Esophagus squamous epithelium (tissue), 5 donors: ENCODE data around the gene IMMP2L. TPM values are rescaled to one million over a fixed set of nuclear protein-coding genes. Genes with fewer than 3 reads are reported as not detected.

ENCODE experiments used
- DNase-seq: peaks from one replicate; lab custom pipeline; 2025; lab: John Stamatoyannopoulos, UW
- H3K27ac ChIP-seq, 4 donors: fragments of 200-600 bp; sonication (generic); one replicate each; pipeline ENCODE4 v1.5.1; 2016 to 2019; ENCODE audit warnings: mild to moderate bottlenecking in 1 of 4
- H3K27me3 ChIP-seq, 4 donors: fragments of 200-600 bp; sonication (generic); 1 replicate in 3 of 4; 2 replicates in 1 of 4; pipeline versions ENCODE4 v1.5.1 to v1.6.0; 2017 to 2021; ENCODE audit warnings: antibody characterized with exemption in 1 of 4
- H3K36me3 ChIP-seq, 3 donors: fragments of 200-600 bp; sonication (generic); one replicate each; pipeline ENCODE4 v1.5.1; 2016 to 2019
- H3K4me1 ChIP-seq, 3 donors: fragments of 200-600 bp; sonication (generic); one replicate each; pipeline ENCODE4 v1.5.1; 2017 to 2019
- H3K4me3 ChIP-seq, 4 donors: fragments of 200-600 bp; sonication (generic); 1 replicate in 3 of 4; 2 replicates in 1 of 4; pipeline ENCODE4 v1.5.1; 2016 to 2019; ENCODE audit warnings: mild to moderate bottlenecking in 2 of 4, moderate library complexity in 1 of 4
- H3K9me3 ChIP-seq, 3 donors: fragments of 200-600 bp; sonication (generic); one replicate each; pipeline ENCODE4 v1.5.1; 2016 to 2019
- CTCF ChIP-seq, 6 experiments: fragments of 450-650 bp in 4 of 6; fragments of 200-600 bp in 2 of 6; sonication (generic) in 2 of 6; IDR thresholded peaks; one replicate each; pipeline ENCODE4 v1.5.1; 2016 to 2019; ENCODE audit warnings: antibody characterized with exemption in 6 of 6, mild to moderate bottlenecking in 4 of 6, moderate library complexity in 4 of 6
- POLR2A ChIP-seq, 4 donors: fragments of 450-650 bp; IDR thresholded peaks; one replicate each; pipeline ENCODE4 v1.6.1; 2017; ENCODE audit warnings: antibody characterized with exemption in 4 of 4, mild to moderate bottlenecking in 4 of 4, moderate library complexity in 3 of 4
- WGBS, 2 donors: methylation state at CpG; one replicate each; pipeline ENCODE4 v1.1.5; 2018; 5-methylcytosine and 5-hydroxymethylcytosine counted together
- intact Hi-C: fragments of 100-400 bp; cut with DNase I; formaldehyde crosslinking; loops from one replicate; pipeline ENCODE4 v1.15.0; 2022
- total RNA-seq, 4 donors: library from RNA; depleted of rRNA; stranded (reverse); fragments of >200 nt; gene quantifications; one replicate each; pipeline ENCODE4 v1.1.0, GENCODE V29; 2016
- donor health status: DM: yes; HTN: yes; CAD: no.

Gene IMMP2L
- total RNA-seq, 4 donors from 2014 or later = 1.6 to 21.7 (median 5.4) TPM

- Histone ChIP-seq H3K27ac (no peak overlapping the region), H3K4me1 (peaks cover 0 to 4% (median 0%) of the 10 kb centered on the region in 3 donors), H3K4me3 (no peak overlapping the region), H3K9me3 (no peaks in the 10 kb centered on the region), H3K36me3 (no peaks in the 10 kb centered on the region), H3K27me3 (no peaks in the 10 kb centered on the region)
- TF ChIP-seq POLR2A (IDR thresholded peaks at IDR 0.05) (no peak), CTCF (IDR thresholded peaks at IDR 0.05) (no peak)
- WGBS, 2 donors = 92 to 98% methylated on average over 4 of the region's 4 CpGs
- no peak for DNase-seq
- intact Hi-C loops = no loop called here
Observed at GRCh38 chr7:111103136-111103535, 459.2 kb downstream of the IMMP2L start.

GRCh38 chr7:111101856-111102646 is 460.2 kb downstream of the IMMP2L start:
- no peaks in the 10 kb centered on the region for H3K27me3 ChIP-seq
- WGBS, 2 donors = 88 to 93% methylated on average over 1 of the region's 1 CpG
- no peak overlapping the region for H3K27ac ChIP-seq
- no peak overlapping the region for H3K4me3 ChIP-seq
- intact Hi-C loops = no loop called here
- DNase-seq = no peak
- TF ChIP-seq CTCF (IDR thresholded peaks at IDR 0.05) = no peak
- no peaks in the 10 kb centered on the region for H3K36me3 ChIP-seq
- H3K4me1 ChIP-seq = no peaks in the 10 kb centered on the region
- H3K9me3 ChIP-seq = no peaks in the 10 kb centered on the region

DNA sequence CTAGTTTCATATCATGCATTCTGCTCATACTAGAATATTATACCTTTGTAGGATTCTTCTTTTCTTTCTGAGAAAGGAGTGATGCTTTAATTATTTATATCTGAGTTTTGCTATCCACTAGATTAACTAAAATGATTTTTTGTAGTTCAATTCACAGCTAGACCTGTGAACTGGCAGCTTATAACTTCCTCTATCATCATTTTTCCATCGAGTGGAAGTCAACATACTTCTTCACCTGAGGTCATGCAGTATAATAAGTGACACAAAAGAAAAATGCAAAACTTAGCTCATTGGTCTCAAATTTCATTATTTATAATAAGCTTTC is 463.4 kb downstream of the IMMP2L start:
- no peaks in the 10 kb centered on the region for H3K4me1 ChIP-seq
- no peak overlapping the region for H3K27ac ChIP-seq
- no peaks in the 10 kb centered on the region for H3K27me3 ChIP-seq
- H3K36me3 ChIP-seq = no peaks in the 10 kb centered on the region
- no peak for DNase-seq
- 11 to 29% methylated on average over 1 of the region's 1 CpG for WGBS, 2 donors
- no peak overlapping the region for H3K4me3 ChIP-seq
- no peaks in the 10 kb centered on the region for H3K9me3 ChIP-seq
- TF ChIP-seq POLR2A (IDR thresholded peaks at IDR 0.05) = no peak
- no peak for TF ChIP-seq CTCF (IDR thresholded peaks at IDR 0.05)
- intact Hi-C loops = no loop called here

DNA sequence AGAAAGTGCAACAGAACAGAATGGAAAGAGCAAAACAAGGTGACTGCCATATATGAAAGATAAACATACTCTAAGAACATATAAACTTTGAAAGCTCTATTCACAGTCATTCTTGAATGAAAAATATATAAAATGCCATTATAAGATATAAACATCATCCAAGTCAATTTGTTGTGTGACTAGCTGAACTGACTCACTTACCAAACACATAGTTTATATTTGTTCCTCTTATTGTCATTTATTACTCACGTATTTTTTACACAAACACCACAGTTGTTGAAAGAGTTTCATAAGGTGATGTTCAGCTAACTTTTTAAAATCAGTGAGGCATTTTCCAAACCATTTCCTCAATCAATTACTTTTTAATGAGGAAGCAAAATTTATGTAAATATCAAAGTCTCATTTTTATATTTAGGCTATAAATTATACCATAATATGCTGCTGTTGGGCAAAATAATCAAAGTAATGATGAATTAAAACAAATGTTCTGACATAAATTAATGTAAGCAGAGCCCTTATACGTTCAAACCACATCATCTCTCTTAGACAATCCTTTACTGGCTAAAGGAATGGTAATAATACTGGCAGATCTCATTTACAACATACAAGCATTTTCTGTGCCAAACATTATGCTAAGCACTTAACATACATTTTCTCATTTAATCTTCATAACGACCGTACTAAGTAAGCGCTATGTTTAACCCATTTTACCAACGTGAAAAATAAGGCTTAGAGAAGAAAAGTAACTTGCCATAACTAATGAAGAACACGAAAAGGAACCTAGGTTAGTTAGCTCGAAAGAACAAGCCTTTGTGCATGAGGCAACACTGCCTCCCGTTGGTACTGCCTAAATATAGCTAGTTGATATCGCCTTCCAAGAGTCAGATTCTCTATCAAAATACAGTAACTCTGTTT is 464.0 kb downstream of the IMMP2L start:
- intact Hi-C loops = no loop called here
- Histone ChIP-seq H3K27ac (no peak overlapping the region), H3K27me3 (no peaks in the 10 kb centered on the region), H3K4me3 (no peak overlapping the region), H3K36me3 (no peaks in the 10 kb centered on the region), H3K4me1 (no peaks in the 10 kb centered on the region), H3K9me3 (no peaks in the 10 kb centered on the region)
- TF ChIP-seq CTCF (IDR thresholded peaks at IDR 0.05) (peak in 5 of 6 experiments; percentile 17 to 57 (median 45)), POLR2A (IDR thresholded peaks at IDR 0.05) (no peak)
- 51 to 55% methylated on average over 10 of the region's 10 CpGs for WGBS, 2 donors
- no peak for DNase-seq

GRCh38 chr7:111096997-111097396 is 465.3 kb downstream of the IMMP2L start:
- no peak for DNase-seq
- Histone ChIP-seq H3K9me3 (no peaks in the 10 kb centered on the region), H3K4me3 (no peak overlapping the region), H3K4me1 (peaks cover 0 to 5% (median 0%) of the 10 kb centered on the region in 3 donors), H3K27me3 (no peaks in the 10 kb centered on the region), H3K27ac (no peak overlapping the region), H3K36me3 (no peaks in the 10 kb centered on the region)
- no peak for TF ChIP-seq CTCF (IDR thresholded peaks at IDR 0.05)
- no peak for TF ChIP-seq POLR2A (IDR thresholded peaks at IDR 0.05)
- intact Hi-C loops = no loop called here
- WGBS, 2 donors = 88 to 89% methylated on average over 3 of the region's 3 CpGs
